KOPT-K1 (cell line): Measurements from ENCODE around the gene MNT.

Source experiments
- H3K27ac ChIP-seq: fragments of 200-600 bp; sonication (generic); 2 replicates; pipeline ENCODE4 v1.5.1; 2016; ENCODE audit warnings: antibody characterized with exemption, mild to moderate bottlenecking, low read depth, low read length; ENCODE audit not compliant: poor library complexity, severe bottlenecking
- H3K36me3 ChIP-seq: fragments of 200-600 bp; sonication (generic); 2 replicates; pipeline ENCODE4 v1.5.1; 2017; ENCODE audit warnings: antibody characterized with exemption, mild to moderate bottlenecking, low read length, moderate library complexity; ENCODE audit not compliant: insufficient read depth
- H3K9me3 ChIP-seq: fragments of 200-600 bp; sonication (generic); 2 replicates; pipeline ENCODE4 v1.5.1; 2017; ENCODE audit warnings: antibody characterized with exemption, low read length, mild to moderate bottlenecking; ENCODE audit not compliant: insufficient read depth, poor library complexity, severe bottlenecking

The MNT gene

GRCh38 chr17:2403044-2403443 is 2.2 kb upstream of the MNT start:
- H3K27ac ChIP-seq = no peak overlapping the region
- no peaks in the 10 kb centered on the region for H3K9me3 ChIP-seq
- no peaks in the 10 kb centered on the region for H3K36me3 ChIP-seq

DNA sequence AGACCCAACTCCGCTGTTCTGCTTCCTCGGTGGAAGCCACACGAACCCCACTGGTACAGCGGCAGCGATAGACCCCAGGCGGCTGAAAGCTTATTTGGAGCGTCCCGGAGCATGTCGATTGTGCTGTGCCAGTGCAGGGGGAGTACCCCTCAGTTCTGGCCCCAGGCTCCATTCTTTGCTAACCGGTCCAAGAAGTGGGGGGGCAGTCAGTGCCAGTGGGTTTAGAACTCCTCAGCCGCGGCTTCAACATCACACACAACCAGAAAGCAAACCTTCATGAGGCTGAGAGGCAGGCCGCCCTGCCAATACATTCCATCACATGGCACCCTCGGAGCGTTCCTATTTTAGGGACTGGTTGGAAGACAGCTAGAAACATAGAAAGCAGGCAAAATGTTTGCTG is 1.7 kb upstream of the MNT start:
- Histone ChIP-seq H3K27ac (peak overlapping the region; percentile 60), H3K36me3 (no peaks in the 10 kb centered on the region), H3K9me3 (no peaks in the 10 kb centered on the region)

GRCh38 chr17:2401426-2402221 is 764 bp upstream of the MNT start:
- Histone ChIP-seq H3K9me3 (no peaks in the 10 kb centered on the region), H3K36me3 (no peaks in the 10 kb centered on the region), H3K27ac (peak overlapping the region; percentile 72)

GRCh38 chr17:2400474-2400866 is 390 bp downstream of the MNT start:
- Histone ChIP-seq H3K36me3 (no peaks in the 10 kb centered on the region), H3K27ac (peak overlapping the region; percentile 72), H3K9me3 (no peaks in the 10 kb centered on the region)

DNA sequence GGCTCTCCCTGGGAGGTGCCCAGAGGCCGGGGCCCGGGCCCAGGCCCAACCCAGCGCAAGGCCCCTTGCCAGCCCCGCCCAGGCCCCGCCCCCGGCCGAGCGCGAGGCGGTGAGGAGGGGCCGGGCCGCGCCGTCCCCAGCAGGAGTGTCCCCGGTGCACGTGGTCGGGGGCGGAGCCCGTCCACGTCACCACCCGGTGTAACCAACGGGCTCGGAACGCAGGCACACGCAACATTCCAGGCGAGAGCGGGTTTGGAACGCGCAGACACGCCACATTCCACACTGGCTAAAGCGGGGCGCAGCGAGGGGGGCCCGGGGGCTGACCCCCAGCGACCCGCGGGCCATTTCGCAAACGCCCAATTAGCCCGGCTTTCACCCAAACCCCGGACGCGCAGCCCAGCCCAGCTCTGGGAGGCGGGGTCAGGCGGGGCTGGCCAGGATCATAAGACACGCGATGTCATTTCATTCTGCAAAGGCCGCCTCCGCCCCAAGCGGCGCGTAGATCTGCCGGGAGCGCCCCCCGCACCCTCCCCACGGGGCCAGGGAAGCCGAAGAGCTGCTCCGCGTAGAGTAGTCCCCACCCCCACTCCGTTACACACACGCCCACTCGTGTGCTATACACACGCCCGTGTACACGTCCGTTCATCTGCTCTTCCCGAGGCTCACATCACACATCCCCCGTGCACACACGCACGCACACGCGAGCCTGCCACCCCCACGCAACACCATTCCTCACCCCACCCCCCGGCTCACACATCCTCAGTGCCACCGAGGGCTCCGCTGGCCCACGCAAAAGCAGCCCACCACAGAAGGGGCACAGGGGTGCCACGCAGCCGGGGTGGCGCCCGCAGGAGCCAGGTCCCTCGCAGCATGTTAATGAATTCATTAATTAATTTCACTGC is 1.0 kb downstream of the MNT start:
- Histone ChIP-seq H3K9me3 (no peaks in the 10 kb centered on the region), H3K36me3 (no peaks in the 10 kb centered on the region), H3K27ac (peak overlapping the region; percentile 72)

DNA sequence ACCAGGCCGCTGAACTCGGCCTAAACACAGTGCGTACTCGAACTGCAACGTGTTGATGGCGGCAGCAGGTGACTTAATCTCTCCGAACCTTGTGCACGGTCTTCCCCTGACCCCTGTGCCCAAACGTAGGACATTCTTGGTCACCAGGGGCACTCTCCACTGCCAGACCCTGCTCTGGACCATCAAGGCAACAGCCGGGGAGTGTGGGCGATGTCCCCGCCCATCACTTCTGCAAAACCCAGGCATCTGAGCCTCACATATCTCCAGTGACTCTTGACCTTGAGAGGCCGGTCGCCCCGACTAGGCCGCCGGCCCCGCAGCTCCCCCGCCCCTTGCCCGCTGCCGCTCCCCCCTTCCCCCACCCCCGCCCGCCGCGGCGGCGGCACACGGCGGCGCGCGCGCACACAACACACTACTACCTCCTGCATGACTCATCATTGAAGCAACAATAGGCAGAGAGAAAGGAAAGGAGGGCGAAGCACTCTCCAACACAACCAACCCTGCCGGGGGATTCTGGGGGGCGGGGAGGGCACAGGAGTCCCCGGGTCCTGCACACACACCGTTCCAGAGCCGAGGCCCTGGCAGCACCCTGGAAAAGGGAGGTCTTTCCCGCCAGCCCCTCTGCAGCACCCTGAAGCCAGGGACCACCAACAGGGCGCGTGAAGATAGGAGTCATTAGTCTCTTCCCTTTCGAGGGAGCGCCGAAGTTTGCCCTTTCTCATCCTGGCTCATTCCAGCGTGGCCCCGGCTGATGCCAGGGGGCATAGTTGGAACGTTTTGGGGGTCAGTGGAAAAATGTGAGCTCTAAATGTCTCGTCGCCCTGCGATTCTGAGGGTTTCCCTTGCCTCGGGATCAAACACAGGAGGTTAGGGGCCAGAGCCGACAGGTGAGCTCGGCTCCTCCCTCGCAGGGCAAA is 1.9 kb downstream of the MNT start:
- Histone ChIP-seq H3K36me3 (no peaks in the 10 kb centered on the region), H3K9me3 (no peaks in the 10 kb centered on the region), H3K27ac (peak overlapping the region; percentile 72)

- Histone ChIP-seq H3K27ac (no peak overlapping the region), H3K9me3 (no peaks in the 10 kb centered on the region), H3K36me3 (no peaks in the 10 kb centered on the region)
These were observed 2.7 kb downstream of the MNT start for GRCh38 chr17:2398182-2398581.

- peak overlapping the region; percentile 22 for H3K27ac ChIP-seq
- H3K36me3 ChIP-seq = no peaks in the 10 kb centered on the region
- no peaks in the 10 kb centered on the region for H3K9me3 ChIP-seq
These were observed 3.4 kb downstream of the MNT start for GRCh38 chr17:2397247-2398171.

GRCh38 chr17:2396568-2397246 is 4.2 kb downstream of the MNT start:
- H3K36me3 ChIP-seq = no peaks in the 10 kb centered on the region
- no peaks in the 10 kb centered on the region for H3K9me3 ChIP-seq
- peak overlapping the region; percentile 22 for H3K27ac ChIP-seq

DNA sequence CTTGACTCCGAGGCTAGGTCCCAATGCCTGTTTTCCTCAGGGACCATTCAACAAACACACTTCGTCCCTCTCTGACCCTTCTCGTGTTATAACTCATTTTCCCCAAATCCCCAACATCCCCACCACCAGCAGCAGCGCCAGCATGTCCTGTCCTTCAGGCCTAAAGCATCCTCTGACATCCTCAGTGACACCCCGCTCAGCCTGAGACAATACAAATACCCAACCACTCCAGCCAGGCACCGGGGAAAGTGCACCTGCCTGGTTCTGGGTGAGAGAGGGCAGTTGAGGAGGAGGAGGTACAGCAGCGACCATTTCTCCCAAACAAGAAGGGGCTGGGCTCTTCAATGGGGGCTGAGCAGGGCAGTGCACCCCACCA is 4.7 kb downstream of the MNT start:
- peak overlapping the region; percentile 22 for H3K27ac ChIP-seq
- H3K9me3 ChIP-seq = no peaks in the 10 kb centered on the region
- H3K36me3 ChIP-seq = no peaks in the 10 kb centered on the region

GRCh38 chr17:2395258-2396181 is 5.3 kb downstream of the MNT start:
- Histone ChIP-seq H3K36me3 (no peaks in the 10 kb centered on the region), H3K9me3 (no peaks in the 10 kb centered on the region), H3K27ac (peak overlapping the region; percentile 22)

DNA sequence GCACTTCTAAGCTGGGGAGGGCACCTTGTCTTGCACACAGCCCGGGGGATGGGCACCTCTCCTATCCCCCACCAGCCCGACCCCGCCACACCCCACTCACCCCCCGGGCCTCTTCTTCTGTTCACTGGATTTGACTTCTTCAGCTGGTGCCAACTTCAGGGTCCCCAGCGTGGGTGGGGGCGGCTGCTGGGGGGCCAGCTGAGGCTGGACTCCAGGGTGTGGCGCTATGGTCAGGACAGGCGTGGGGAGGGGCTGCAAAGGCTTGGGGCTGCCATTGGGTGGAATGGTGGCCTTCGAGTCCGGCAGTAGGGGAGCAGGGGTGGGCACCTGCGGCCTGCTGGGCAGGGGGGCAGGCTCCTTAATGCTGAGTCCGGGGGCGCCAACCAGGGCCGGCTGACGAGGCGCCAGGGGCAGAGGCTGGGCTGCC is 6.1 kb downstream of the MNT start:
- Histone ChIP-seq H3K9me3 (no peaks in the 10 kb centered on the region), H3K27ac (no peak overlapping the region)

More for the DNA sequence above, 6.1 kb downstream of the MNT start:
- no peaks in the 10 kb centered on the region for H3K36me3 ChIP-seq
